Stimulated activated CD8-positive, alpha-beta memory T cell treated with anti-CD3 and anti-CD28 coated beads, Interleukin-12 subunit alpha, Interleukin-12 subunit beta, amount 100 ng/mL, for 24 hours (primary cell): ENCODE data around the gene HES2.
"Not testable (repeated sequence)": the region's sequence is repeated elsewhere in the genome, so short reads cannot be mapped to it uniquely, and the experiment has no call there.

Experiments used
- DNase-seq: peaks from one replicate; pipeline ENCODE4 v3.0.0-alpha.2; 2020; ENCODE audit errors: extremely low read depth

HES2 gene

GRCh38 chr1:6437012-6437700 lies 17.4 kb upstream of the HES2 start:
- DNase-seq = not testable (repeated sequence)

GRCh38 chr1:6436277-6436676 lies 16.6 kb upstream of the HES2 start:
- not testable (repeated sequence) for DNase-seq

DNA sequence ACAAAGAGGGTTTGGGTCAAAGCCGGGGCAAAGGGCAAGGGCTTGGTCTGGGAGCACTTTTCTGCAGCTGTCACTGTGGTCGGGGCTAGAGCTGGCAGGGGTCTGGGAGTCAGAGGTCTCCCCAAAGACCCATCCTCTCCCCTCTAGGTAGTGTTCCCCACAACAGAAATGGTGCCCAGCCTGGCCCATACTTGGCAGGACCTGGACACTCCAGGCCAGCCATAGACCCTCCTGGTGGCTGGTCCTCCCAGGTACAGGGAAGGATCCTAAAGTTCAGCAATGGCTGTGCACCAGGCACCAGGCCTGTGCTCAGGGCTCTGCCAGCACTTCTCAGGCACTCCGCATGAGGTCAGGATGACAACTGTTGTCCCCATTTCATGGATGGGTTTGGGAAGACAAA lies 15.8 kb upstream of the HES2 start:
- DNase-seq = no peak

- no peak for DNase-seq
These were observed 15.4 kb upstream of the HES2 start for GRCh38 chr1:6435129-6435528.

DNA sequence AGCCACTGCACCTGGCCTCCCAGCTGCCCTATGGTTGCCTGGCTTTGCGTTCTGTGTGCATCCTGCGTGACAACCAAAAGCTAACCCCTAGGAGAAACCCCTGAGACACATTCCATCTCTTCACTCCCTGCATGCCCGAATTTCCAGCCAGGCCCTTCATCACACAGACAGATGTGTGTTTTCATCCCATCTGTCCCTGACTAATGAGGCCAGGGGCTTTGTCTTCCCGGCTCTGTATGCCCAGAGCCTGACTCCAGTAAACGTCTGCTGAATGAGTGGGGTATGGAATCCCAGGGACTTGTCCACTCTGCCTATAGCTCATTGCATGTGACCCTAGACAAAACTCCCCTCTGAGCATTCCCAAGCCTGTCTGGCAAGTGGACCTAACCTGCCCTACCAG lies 14.5 kb upstream of the HES2 start:
- DNase-seq = no peak

DNA sequence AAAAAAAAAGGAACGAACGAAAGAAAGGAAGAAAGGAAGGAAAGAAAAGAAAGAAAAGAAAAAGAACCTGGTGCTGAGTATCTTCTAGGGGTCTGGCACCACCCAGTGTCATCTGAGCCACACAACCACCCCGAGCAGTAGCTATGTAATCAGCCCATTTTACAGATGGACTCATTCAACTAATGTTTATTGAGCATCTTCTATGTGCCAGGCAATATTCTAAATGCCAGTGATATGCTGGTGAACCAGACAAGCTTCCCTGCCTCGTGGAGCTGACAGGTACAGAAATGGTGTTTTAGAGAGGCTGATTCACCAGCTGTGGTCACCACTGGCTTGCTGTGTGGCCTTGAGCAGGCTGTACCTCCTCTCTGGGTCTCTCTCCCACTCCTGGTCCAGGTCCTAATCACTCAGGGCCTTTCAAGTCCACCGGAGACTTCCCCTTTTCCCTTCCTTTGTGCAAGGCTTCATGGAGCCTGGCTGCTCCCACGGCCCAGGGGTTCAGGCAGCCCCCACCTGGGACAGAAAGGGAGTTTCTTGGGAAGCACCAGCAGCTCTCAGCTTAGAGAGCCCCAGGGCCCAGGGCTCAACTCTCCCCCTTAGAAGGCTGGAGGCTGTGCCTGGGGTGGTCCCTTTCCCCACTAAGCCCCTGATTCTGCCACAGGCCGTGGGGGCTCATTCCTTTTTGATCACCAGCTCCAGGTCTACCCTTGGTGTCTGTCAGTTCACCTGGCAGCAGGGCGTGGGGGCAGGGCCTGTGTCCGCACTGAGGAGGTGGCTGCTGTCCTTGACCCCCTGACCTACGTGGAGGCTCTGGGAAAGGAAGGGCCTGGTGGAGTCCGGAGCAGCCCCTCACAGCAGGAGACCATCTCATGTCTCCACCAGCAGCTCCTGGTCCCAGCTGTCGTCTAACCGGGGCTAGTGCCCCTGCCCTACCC lies 12.2 kb upstream of the HES2 start:
- DNase-seq = not testable (repeated sequence)

GRCh38 chr1:6429660-6430411 lies 10.1 kb upstream of the HES2 start:
- DNase-seq = not testable (repeated sequence)

DNA sequence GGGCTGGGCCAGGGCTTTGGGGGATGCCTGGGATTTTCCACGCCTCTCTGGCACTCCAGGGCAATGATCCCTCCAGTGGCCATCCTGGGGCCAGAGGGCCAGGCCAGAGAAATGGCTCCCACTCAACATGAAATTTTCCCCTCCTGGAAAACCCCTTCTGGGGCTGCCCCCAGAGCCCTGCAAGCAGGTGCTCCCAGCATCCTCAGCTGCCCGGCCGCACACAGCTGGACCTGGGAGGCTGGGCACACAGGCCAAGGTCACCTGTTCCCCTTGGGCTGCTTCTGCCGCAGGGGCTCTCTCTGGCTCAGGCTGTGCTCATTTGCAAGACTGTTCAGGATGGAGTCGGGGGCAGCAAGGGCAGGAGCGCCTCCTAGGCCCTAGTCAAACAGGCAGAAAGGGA lies 8.7 kb upstream of the HES2 start:
- DNase-seq = not testable (repeated sequence)

- no peak for DNase-seq
These were observed 8.0 kb upstream of the HES2 start for GRCh38 chr1:6427441-6428390.

DNA sequence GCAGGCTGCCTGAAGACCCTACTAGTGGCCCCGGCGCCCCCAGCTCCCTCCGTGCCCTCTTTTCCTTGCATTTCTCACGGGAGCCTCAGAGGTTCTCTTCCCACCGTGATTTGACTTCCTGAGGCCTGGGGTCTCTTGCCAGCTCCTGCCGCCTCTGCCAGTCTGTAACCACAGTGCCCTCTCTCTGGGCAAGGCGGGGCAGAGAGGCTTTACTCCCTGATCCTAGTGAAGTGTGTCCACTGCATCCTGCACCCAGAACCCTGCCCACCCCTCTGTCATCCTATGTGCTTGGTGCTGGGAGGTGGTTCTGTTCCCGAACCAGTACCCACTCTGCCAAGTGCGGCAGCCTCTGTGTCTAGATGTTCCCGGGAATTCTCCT lies 7.2 kb upstream of the HES2 start:
- DNase-seq = no peak

DNA sequence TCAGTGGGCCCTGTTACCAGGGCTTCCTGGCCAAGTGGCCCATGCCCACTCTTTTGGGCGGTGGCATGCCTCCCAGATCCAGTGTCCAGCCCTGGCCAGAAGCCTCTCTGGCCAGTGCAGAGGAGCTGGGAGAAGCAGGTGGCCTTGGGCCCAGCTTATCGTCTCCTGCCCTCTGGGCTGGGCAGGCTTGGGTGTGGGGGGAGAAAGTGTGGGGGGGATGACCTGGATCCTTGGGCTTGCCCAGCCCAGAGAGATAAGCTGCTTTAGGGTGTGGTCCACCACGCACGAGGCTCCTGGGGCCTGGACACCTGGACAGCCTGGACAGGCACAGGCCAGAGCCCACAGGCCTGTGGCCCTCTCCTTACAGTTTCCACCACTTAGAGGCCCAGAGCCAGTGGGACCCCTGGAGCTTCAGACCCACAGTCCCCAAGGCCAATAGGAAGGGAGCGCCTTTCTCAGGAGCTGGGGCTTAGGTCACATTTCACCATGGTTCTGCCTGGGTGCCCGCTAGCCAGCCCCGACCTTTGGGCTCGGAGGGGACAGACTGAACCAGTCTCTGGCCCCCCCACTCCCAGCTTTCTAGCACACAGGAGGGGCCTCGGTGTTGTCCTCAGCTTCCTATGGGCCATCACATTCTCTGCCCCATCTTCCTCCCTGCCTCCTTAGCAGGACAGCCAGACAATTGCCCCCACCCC lies 6.7 kb upstream of the HES2 start:
- no peak for DNase-seq

DNA sequence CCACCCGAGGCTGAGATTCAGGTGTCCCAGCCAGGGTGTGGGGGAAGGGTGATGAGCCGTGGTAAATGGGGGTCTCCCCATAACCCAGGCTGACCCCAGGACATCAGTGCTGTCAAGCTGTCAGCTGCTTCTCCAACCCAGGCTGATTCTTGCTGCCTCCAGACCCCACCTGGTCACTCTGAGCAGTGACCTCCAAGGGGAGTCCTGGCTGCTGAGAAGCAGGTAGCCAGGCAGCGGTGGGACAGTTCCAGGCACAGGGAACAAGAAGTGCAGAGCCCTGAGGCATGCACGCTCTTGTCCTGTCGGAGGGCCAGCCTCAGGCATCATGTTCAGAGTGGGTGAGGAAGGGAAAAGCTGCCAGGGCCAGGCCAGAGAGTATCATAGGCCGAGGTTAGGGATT lies 5.9 kb upstream of the HES2 start:
- no peak for DNase-seq

DNA sequence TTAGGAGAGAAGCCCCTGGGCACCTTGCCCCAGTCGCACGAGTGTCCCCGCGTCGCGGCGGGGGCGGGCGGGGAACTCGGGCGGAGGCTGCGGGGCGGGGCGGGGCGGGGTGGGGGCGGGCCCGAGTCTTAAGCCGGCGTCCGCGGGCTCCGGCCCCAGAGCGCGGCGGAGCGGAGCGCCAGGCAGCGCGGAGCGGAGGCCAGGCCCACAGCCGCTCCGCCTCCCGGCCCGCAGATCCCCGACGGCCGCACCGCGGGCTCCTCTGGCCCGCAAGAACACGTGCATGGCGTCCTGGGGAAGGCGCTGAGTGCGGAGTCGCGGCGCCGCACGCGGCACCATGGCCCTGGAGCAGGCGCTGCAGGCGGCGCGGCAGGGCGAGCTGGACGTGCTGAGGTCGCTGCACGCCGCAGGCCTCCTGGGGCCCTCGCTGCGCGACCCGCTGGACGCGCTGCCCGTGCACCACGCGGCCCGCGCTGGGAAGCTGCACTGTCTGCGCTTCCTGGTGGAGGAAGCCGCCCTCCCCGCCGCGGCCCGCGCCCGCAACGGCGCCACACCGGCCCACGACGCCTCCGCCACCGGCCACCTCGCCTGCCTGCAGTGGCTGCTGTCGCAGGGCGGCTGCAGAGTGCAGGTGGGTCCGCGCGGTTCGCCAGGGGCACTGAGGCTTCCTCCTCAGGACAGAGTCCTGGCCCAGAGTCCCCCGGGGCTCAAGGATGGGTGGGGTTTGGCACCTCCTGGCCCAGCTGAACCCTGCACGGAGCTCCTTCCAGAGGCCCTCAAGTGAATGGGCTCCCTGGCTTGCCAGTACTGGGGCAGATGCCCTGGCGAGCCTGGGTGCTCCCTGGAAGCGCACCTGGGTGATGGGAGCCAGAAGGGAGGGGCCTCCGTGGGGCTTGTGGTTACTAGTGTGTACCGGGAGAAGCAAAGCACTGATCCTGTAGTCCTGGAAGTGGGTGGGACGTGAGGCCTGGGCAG lies 5.2 kb upstream of the HES2 start, which contains the start of gene ESPN:
Gene ESPN, plus strand, starts transcription at position 158 of the 975 bp plus-strand sequence. Its CDS starts 180 bp downstream, at position 338.
- DNase-seq = no peak

- no peak for DNase-seq
These were observed 4.4 kb upstream of the HES2 start for GRCh38 chr1:6424000-6424565.

DNA sequence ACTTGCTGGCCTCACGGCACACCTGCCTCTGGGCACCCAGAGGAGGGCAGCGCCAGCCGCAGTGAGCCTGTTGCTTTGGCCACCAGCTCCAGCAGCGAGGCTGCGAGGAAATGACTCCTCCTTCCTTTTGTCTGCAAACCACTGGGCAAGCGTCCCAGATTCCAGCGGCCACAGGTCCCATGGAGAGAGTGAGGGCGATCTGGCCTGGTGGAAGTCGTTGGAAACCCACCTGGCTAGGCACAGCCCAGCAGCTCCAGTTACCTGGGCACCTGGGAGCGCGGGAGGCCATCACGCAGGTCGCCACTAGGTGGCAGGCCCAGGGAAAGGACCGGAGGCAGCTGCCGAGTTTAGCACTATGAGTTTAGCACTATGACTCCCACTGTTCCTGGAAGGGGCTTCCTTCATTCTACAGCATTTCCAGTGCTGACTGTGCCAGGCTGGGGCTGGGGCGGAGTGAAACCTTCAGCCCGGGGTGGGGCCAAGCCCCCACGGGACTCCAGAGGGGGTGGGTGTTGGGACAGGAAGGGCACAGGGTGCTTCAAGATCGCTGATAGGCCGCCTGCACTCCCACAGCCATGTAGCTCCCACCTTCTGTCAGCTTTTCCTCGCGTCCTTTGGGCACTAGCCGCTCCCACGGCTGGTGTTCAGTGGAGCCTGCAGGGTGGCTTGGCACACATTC lies 3.7 kb upstream of the HES2 start:
- DNase-seq = no peak

GRCh38 chr1:6421266-6421665 lies 1.5 kb upstream of the HES2 start:
- DNase-seq = no peak

DNA sequence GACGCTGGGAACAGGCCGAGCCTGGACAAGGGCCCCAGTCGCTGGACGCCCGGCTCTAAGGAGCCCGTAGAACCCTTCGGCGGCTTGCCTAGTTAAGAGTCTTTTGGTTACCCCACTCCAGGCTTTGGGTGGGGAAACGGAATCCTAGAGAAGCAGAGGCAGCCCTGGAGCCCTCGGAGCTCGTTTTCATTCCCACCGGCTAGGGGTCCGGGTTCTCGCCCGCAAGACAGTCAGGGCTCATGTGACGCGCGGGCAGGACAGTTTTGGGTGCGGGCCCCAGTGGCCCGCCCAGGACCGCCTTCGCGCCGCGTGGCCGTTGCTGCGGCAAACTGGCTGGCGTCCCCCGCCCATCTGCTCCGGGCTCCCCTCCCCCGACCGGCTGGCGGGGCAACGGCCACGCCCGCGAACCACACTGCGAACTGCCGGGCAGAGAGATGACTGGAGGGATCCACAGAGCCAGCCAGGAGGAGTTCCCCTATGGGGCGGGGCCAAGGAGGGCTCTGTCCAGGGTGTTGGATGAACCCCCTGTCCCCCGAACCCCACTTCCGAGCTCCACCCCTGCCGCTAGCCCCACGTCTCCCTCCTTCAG lies 829 bp upstream of the HES2 start:
- no peak for DNase-seq

GRCh38 chr1:6419397-6419803 lies 319 bp downstream of the HES2 start:
- no peak for DNase-seq
